ENCODE measurements around the gene DLG1.

- no peak for TF ChIP-seq CTCF (conservative IDR thresholded peaks at IDR 0.05; ENCODE audit: low read length)
- no peak for TF ChIP-seq EZH2phosphoT487 (IDR thresholded peaks at IDR 0.05; ENCODE audit: borderline replicate concordance, low read depth, low read length)
Observed at GRCh38 chr3:197322149-197322548, 23.7 kb upstream of the DLG1 start.
